Hematopoietic multipotent progenitor cell treated with erythropoietin and hydrocortisone succinate and interleukin-3 and kit ligand, for 4 days (in vitro differentiated cells): Measurements from ENCODE around the gene WWOX.

Source experiments
- DNase-seq: peaks from one replicate; pipeline ENCODE4 v3.0.0-alpha.2; 2015

WWOX gene

GRCh38 chr16:78749745-78750268, 650.4 kb downstream of the WWOX start:
- no peak for DNase-seq

GRCh38 chr16:78750611-78751010, 651.2 kb downstream of the WWOX start:
- DNase-seq = no peak

- DNase-seq = no peak
Measured at GRCh38 chr16:78751601-78752000, 652.1 kb downstream of the WWOX start.

GRCh38 chr16:78754713-78755112, 655.3 kb downstream of the WWOX start:
- DNase-seq = no peak

- no peak for DNase-seq
Measured at GRCh38 chr16:78755751-78756661, 656.6 kb downstream of the WWOX start.

GRCh38 chr16:78759596-78759995, 660.1 kb downstream of the WWOX start:
- DNase-seq = no peak

- DNase-seq = no peak
Measured at GRCh38 chr16:78760611-78761010, 661.2 kb downstream of the WWOX start.

GRCh38 chr16:78761427-78761826, 662.0 kb downstream of the WWOX start:
- DNase-seq = peak; percentile 41

- DNase-seq = peak; percentile 17
Measured at GRCh38 chr16:78762222-78762621, 662.8 kb downstream of the WWOX start.

- DNase-seq = no peak
Measured at GRCh38 chr16:78763821-78764440, 664.5 kb downstream of the WWOX start.

GRCh38 chr16:78764478-78764877, 665.0 kb downstream of the WWOX start:
- no peak for DNase-seq

- no peak for DNase-seq
Measured at GRCh38 chr16:78768226-78768625, 668.8 kb downstream of the WWOX start.

GRCh38 chr16:78768718-78769117, 669.3 kb downstream of the WWOX start:
- DNase-seq = no peak

GRCh38 chr16:78770353-78771091, 671.1 kb downstream of the WWOX start:
- peak; percentile 83 for DNase-seq

GRCh38 chr16:78773291-78773702, 673.8 kb downstream of the WWOX start:
- DNase-seq = no peak

- DNase-seq = no peak
Measured at GRCh38 chr16:78773706-78774105, 674.3 kb downstream of the WWOX start.

GRCh38 chr16:78775161-78775561, 675.7 kb downstream of the WWOX start:
- DNase-seq = no peak

GRCh38 chr16:78778101-78779004, 678.9 kb downstream of the WWOX start:
- no peak for DNase-seq

- DNase-seq = no peak
Measured at GRCh38 chr16:78780808-78781207, 681.4 kb downstream of the WWOX start.

- no peak for DNase-seq
Measured at GRCh38 chr16:78782572-78782971, 683.1 kb downstream of the WWOX start.

- DNase-seq = no peak
Measured at GRCh38 chr16:78783570-78784079, 684.2 kb downstream of the WWOX start.

GRCh38 chr16:78784771-78785170, 685.3 kb downstream of the WWOX start:
- peak; percentile 7 for DNase-seq
